CMK (cell line): ENCODE data around the gene MYORG.

Experiments used
- DNase-seq: peaks from one replicate; pipeline ENCODE4 v3.0.0-alpha.2; 2010; ENCODE audit warnings: low read depth

The MYORG gene

DNA sequence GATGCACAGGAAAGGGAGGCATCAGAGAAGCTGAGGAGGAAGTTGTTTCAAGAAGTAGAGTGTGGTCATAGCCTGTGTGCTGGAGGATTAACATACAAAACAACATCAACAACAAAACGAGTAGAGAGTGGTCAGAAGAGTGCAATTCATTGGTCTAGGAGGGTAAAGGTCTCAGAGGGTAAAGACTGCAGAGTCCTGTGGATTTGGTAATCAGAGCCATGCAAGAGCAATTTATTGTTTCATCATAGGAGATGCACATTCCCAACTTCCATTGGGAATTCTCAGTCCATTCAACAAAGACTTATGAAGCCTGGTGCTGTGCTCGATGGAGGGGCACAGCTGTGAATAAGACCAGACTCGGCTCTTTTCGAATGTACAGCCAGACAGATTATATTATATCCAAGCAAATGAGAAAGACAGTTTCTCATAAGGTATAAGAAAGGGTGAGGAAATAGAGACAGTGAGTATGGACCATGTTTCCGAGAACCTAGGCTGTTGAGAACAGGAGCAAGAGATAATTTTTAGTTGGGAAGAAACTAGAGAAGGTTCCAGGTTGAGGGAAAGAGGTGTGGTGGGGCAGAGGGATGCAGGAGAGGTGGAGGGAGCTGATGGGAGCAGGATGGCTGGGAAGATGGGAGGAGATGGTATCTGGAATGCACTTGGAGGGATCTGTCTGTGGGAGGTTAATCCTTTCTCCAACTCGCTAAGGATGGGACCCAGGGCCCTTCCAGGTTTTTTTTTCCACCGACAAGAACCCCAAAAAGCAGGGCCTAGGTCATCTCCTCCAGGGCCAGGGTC, 7.9 kb upstream of the MYORG start:
- DNase-seq, result no peak

- DNase-seq, result no peak
Measured at GRCh38 chr9:34383904-34384303, 7.2 kb upstream of the MYORG start.

- DNase-seq, result no peak
Measured at GRCh38 chr9:34382879-34383278, 6.2 kb upstream of the MYORG start.

DNA sequence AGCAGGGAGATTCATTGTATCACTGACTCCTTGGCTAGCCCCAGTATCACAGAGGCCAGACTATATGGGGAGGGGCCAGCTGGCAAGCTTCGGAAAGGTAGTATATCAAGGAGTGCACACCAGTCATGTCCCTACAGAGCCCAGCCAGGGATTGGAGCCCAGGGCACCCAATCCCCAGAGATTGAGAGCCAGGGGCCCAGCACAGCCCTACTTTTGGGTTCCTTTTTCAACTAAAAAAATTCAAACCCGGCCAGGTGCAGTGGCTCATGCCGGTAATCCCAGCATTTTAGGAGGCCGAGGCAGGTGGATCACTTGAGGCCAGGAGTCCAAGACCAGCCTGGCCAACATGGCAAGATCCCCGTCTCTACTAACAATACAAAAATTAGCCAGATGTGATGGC, 5.4 kb upstream of the MYORG start:
- no peak for DNase-seq

GRCh38 chr9:34381323-34381722, 4.6 kb upstream of the MYORG start:
- no peak for DNase-seq

GRCh38 chr9:34380511-34381315, 4.0 kb upstream of the MYORG start:
- DNase-seq, result peak; percentile 70

- no peak for DNase-seq
Measured at GRCh38 chr9:34380034-34380510, 3.4 kb upstream of the MYORG start.

DNA sequence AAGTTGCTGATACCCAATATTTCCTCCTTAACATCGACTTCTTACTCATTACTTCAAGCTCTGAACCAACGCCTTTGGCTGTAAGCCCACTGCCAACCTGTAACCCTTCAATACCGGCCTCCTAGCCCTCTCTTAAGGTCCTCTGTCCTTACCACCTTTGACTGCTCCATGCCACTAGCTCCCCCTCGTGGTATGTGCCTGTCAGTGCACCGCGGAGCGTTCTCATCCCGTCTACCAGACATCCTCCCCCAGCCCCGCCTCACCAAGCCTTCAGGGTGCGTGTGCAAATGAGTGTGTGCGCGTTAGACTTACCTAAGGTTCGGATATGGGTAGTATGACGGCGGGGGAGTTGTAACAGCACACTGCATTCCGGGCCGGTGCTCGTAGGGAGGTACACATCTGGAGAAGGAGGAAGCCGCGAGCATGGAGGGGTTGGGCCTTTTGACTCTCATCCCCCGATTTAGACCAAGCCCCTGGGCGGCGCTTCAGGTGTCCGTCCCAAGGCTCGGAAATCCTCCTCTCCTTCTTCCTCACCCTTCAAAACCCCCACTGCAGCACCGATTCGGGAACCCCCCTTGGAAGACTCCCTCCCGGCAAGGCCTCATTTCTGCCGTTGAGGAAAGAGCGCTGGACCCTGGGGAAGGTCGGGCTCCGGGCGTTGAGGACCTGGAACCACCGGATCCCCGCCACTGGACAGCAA, 2.8 kb upstream of the MYORG start:
- DNase-seq, result peak; percentile 85

DNA sequence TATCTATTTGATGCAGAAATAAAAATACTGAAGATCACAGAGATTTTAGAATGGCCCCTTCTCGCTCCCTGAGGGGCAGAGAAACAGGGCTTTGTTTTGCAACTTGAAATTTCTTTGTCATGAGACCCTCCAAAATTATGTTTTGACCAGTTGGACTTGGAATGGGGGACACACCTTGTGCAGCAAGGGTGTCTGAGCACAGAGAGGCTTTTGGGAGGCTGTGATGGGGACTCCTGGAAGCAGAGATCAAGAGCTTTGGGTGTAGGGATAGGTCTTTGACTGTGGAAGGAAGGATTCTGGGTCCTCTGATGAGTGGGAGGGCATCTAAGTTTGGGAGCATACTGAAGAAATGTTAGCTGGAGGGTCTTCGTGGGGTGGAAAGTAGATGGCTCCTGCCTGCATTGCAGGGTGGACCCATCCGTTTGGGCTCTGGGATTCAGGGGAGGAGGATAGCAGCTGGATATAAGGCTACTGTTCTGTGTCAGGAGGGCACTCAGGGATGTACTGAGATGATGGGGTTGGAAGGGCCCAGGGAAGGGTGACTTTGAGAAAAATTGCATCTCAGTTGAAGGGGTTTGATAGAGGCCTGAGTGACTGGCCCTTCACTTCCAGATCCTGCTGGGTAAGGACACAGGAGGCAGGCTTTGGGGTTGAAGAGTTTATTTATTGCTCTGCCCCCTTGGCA, 1.8 kb upstream of the MYORG start:
- DNase-seq, result no peak

DNA sequence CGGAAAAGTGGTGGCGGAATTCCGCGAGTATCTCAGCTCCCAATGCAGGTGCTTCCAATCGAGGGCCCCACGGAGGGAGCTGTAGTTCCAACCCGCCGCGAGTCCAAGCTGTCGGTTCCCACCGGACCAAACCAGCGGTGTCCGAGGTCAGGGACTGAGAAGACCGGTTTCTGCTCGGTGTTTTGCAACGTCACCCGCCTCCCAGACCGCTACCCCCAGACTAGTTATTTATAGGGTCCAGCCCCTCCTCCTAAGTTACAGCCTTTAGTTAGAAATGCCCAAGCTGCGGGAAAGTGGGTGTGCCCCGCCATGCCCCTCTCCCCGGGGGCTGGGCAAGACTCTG, 677 bp upstream of the MYORG start:
- no peak for DNase-seq

- peak; percentile 62 for DNase-seq
Measured at GRCh38 chr9:34375901-34376595, 650 bp downstream of the MYORG start.

DNA sequence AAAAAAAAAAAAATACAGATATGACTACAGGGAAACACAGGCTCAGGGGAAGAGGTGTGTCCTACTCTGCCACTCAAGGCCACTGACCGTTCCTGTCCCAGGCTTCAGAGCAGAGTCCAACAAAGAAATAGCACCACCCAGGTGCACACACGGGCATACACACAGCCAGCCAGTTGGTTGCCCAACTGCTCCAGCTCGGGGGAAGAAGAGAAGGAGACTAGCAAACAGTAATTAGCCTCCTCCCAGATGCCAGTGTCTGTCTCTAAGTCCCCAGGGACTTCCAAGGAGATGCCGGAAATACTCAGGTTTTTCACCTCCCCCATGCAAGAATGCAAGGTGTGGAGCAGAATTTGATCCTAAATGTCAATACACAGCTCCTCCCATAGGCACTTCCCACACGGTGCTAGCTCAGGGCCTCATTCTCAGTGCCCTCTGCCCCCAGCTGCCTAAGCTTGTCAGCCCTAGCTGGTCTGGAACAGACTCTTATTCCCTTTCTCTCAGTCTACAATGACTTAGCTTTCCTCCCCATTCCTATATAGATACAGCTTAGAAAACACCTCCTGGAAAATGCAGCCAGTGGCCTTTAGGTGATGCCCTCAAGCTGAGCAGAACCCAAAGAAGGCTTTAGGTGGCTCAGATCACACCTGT, 1.7 kb downstream of the MYORG start:
- no peak for DNase-seq

DNA sequence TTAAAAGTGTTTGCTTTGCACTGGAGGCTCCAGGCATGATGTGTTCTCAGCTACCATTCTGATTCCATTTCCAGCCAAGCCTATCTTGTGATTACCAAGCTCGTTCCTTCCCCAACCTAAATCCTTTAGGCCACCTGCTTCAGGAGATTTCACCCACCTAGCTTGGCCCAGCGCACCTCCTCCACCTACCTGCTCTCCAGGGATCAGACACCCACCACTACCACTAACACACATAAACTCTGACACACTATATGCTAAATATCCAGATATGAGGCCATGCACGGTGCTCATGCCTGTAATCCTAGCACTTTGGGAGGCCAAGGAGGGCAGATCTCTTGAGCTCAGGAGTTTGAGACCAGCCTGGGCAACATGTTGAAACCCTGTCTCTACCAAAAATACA, 2.4 kb downstream of the MYORG start:
- DNase-seq, result no peak

- DNase-seq, result no peak
Measured at GRCh38 chr9:34373749-34374148, 2.9 kb downstream of the MYORG start.

DNA sequence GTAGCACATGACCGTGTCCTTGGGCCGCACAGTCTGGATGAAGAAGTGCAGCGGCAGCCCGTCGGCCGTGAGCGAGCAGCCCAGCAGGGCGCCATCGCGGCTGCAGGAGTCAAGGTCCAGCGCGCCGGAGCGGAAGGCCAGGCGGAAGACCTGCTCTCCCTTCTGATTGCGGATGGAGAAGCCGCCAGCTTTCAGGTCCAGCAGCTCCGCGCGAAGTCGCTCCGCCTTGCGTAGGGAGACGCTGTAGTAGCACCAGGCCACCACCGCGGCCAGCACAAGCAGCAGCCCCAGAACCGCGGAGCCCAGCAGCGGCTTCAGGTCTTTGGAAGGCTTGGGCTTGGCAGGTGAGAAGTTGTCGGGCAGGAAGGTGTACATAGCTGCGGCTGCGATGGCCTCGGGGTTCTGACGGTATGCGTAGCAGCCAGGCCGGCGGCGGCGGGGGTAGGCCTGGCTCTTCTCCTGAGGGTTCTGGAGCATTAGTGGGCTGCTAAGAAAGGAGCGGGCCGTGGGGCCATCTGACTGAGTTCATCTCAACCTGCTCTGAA, 4.2 kb downstream of the MYORG start:
- DNase-seq, result no peak

- no peak for DNase-seq
Measured at GRCh38 chr9:34371886-34372466, 4.7 kb downstream of the MYORG start.

DNA sequence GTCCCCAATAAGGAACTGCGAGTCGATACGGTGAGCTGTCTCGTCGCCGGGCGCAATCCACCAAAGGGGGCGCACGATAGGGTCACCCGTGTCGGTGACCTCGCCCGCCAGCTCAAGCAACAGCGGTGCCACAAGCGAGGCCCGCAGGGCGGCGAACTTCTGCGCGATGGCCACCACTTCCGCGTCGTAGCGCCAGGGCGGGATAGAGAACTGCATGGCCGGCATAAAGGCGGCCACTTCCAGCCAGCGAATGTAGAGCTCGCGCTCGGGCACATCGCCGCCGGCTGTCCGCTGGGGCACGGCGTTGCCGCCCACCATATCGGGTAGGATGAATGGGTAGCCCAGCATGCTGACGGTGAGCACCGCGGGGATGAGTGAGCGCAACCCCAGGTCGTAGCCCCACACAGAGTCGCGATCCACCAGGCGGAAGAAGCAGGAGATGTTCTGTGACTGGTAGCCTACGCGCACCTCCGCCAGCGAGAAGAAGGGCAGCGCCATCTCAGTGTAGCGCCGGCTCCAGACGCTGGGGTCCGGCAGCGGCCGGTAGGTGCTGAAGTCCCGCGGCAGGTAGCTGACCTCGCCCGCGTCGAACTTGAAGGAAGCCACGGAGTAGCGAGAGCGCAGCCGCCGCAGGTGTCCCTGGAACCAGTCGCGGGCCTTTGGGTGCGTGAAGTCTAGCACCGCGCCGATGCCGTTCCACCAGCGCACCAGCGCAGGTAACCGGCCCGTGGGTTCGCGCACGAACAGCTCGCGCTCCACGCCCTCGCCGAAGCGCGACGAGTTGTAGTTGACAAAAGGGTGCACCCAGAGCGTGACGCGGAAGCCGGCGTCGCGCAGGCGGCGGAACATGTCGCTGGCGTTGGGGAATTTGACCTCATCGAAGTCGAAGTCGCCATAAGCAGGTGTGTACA, 5.5 kb downstream of the MYORG start:
- DNase-seq, result no peak

GRCh38 chr9:34370335-34370969, 6.2 kb downstream of the MYORG start:
- no peak for DNase-seq

DNA sequence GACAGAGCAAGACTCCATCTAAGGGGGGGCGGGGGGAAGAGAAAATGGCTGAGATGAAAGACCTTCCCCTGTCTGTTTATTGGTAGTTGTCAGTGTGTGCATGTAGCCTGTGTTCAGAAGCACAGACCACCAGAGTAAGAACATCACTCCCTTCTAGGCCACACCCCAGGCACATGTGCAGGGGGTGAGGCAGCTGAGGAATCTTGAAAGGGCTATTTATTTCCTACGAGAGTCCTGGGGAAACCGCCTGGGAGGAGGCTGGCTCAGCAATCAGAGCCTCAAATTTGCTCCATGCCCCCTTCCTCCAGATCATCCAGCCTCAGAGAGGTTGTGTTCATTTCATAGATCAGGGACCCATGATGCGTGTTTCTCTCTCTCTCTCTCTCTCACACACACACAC, 7.1 kb downstream of the MYORG start:
- no peak for DNase-seq
